Stimulated activated CD4-positive, alpha-beta T cell treated with anti-CD3 and anti-CD28 coated beads, Interleukin-15, amount 100 ng/mL, for 1 hour (primary cell): ENCODE data around the gene OR2V1.
"Not testable (repeated sequence)": the region's sequence is repeated elsewhere in the genome, so short reads cannot be mapped to it uniquely, and the experiment has no call there.

ENCODE experiments used
- DNase-seq, 2 donors: peaks; one replicate each; pipeline ENCODE4 v3.0.0-alpha.2; 2020; ENCODE audit warnings: low read depth in 1 of 2, low spot score in 1 of 2

Gene OR2V1

GRCh38 chr5:181129601-181130000 is 1.4 kb downstream of the OR2V1 start:
- DNase-seq = no peak

GRCh38 chr5:181127907-181128626 is 2.9 kb downstream of the OR2V1 start:
- DNase-seq = no peak

GRCh38 chr5:181127456-181127855 is 3.5 kb downstream of the OR2V1 start:
- DNase-seq = no peak

- DNase-seq = no peak
These were observed 4.1 kb downstream of the OR2V1 start for GRCh38 chr5:181126841-181127240.

GRCh38 chr5:181124526-181124925 is 6.4 kb downstream of the OR2V1 start:
- no peak for DNase-seq

- no peak for DNase-seq
These were observed 9.1 kb downstream of the OR2V1 start for GRCh38 chr5:181121675-181122561.

GRCh38 chr5:181120761-181121160 is 10.2 kb downstream of the OR2V1 start:
- no peak for DNase-seq

- DNase-seq = no peak
These were observed 10.7 kb downstream of the OR2V1 start for GRCh38 chr5:181120306-181120705.

GRCh38 chr5:181119105-181119504 is 11.9 kb downstream of the OR2V1 start:
- DNase-seq = no peak

- DNase-seq = no peak
These were observed 12.6 kb downstream of the OR2V1 start for GRCh38 chr5:181118369-181118768.

GRCh38 chr5:181114844-181115778 is 15.9 kb downstream of the OR2V1 start:
- DNase-seq = no peak

- DNase-seq = no peak
These were observed 16.6 kb downstream of the OR2V1 start for GRCh38 chr5:181114284-181114843.

- DNase-seq = not testable (repeated sequence)
These were observed 17.4 kb downstream of the OR2V1 start for GRCh38 chr5:181113572-181113971.

- DNase-seq = no peak
These were observed 18.5 kb downstream of the OR2V1 start for GRCh38 chr5:181112476-181112875.

- no peak for DNase-seq
These were observed 20.0 kb downstream of the OR2V1 start for GRCh38 chr5:181111010-181111409.

- no peak for DNase-seq
These were observed 21.4 kb downstream of the OR2V1 start for GRCh38 chr5:181109489-181110013.

- no peak for DNase-seq
These were observed 22.3 kb downstream of the OR2V1 start for GRCh38 chr5:181108578-181109165.

GRCh38 chr5:181107699-181108098 is 23.3 kb downstream of the OR2V1 start:
- DNase-seq = no peak

- no peak for DNase-seq
These were observed 25.5 kb downstream of the OR2V1 start for GRCh38 chr5:181105391-181106025.
